Measurements from ENCODE around the gene OR10H3. TPM values are rescaled to one million over a fixed set of nuclear protein-coding genes. Genes with fewer than 3 reads are reported as not detected.
"Not testable (repeated sequence)": the region's sequence is repeated elsewhere in the genome, so short reads cannot be mapped to it uniquely, and the experiment has no call there.

Gene OR10H3
- total RNA-seq, 1 donor from 2014 or later, result not detected

DNA sequence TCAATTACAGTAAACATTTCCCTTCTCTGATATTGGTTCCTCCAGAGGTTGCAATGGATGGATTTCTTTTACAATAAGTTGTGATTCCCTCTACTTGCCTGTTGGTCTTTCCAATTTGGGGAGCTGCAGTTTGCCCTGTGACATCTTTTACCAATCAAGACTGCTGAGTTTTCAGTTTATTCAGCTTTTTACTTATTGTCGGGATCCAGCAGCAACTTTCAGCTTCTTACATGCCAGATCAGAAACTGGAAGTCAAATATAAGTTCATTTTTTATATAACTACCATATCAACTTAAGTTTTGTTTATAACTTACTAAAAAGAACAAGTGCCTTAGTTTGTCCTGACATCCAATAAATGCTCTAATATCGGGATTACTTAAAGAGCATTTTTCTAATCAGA is 10.5 kb downstream of the OR10H3 start:
- Mint-ChIP-seq H3K36me3 (ENCODE audit: low read depth, unreplicated experiment) (peaks cover 10% of the 10 kb centered on the region), H3K4me3 (ENCODE audit: unreplicated experiment) (no peak overlapping the region), H3K4me1 (ENCODE audit: unreplicated experiment) (no peaks in the 10 kb centered on the region), H3K27me3 (ENCODE audit: unreplicated experiment) (no peaks in the 10 kb centered on the region), H3K9me3 (ENCODE audit: unreplicated experiment) (peaks cover 39% of the 10 kb centered on the region), H3K27ac (ENCODE audit: unreplicated experiment) (no peak overlapping the region)
- TF ChIP-seq CTCF (IDR thresholded peaks at IDR 0.05; ENCODE audit: unreplicated experiment), result no peak
- no peak for DNase-seq (ENCODE audit: low spot score)

- H3K4me3 Mint-ChIP-seq (ENCODE audit: unreplicated experiment), result no peak overlapping the region
- H3K9me3 Mint-ChIP-seq (ENCODE audit: unreplicated experiment), result peaks cover 34% of the 10 kb centered on the region
- no peak overlapping the region for H3K27ac Mint-ChIP-seq (ENCODE audit: unreplicated experiment)
- peaks cover 4% of the 10 kb centered on the region for H3K36me3 Mint-ChIP-seq (ENCODE audit: low read depth, unreplicated experiment)
- TF ChIP-seq CTCF (IDR thresholded peaks at IDR 0.05; ENCODE audit: unreplicated experiment), result no peak
- no peak for DNase-seq (ENCODE audit: low spot score)
- no peaks in the 10 kb centered on the region for H3K4me1 Mint-ChIP-seq (ENCODE audit: unreplicated experiment)
- H3K27me3 Mint-ChIP-seq (ENCODE audit: unreplicated experiment), result peaks cover 4% of the 10 kb centered on the region
Measured at GRCh38 chr19:15758379-15758778, 20.6 kb downstream of the OR10H3 start.

DNA sequence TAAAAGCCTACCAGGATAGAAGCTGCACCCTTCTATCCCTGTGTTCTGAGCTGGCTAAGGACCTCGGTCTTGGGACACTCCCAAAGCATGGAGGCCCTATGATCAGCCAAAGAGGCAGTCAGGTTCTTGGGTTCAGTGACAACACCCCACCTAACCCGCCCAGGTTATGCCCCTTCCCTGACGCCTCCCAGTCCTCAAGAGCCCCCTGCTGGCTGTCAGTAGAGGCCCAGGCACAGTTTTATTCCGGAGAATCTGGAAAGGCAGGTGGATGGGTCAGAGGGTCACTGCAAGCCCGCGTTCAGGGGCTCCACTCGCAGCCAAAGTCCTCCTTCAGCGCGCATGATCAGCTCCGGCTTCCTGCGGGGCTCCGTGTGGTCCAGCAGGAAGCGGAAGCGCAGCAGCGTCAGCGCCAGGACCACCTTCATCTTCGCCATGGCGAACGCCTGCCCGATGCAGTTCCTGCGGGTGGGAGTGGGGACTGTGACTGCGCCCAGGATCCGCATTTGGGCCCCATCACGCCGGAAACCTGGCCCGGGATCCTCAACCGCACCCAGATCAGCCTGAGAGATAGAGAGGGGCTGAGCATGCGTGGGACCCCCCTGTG is 22.3 kb downstream of the OR10H3 start:
- Mint-ChIP-seq H3K27me3 (ENCODE audit: unreplicated experiment) (peaks cover 4% of the 10 kb centered on the region), H3K9me3 (ENCODE audit: unreplicated experiment) (peaks cover 34% of the 10 kb centered on the region), H3K27ac (ENCODE audit: unreplicated experiment) (no peak overlapping the region), H3K36me3 (ENCODE audit: low read depth, unreplicated experiment) (peaks cover 4% of the 10 kb centered on the region), H3K4me1 (ENCODE audit: unreplicated experiment) (no peaks in the 10 kb centered on the region), H3K4me3 (ENCODE audit: unreplicated experiment) (no peak overlapping the region)
- TF ChIP-seq CTCF (IDR thresholded peaks at IDR 0.05; ENCODE audit: unreplicated experiment), result no peak
- no peak for DNase-seq (ENCODE audit: low spot score)

DNA sequence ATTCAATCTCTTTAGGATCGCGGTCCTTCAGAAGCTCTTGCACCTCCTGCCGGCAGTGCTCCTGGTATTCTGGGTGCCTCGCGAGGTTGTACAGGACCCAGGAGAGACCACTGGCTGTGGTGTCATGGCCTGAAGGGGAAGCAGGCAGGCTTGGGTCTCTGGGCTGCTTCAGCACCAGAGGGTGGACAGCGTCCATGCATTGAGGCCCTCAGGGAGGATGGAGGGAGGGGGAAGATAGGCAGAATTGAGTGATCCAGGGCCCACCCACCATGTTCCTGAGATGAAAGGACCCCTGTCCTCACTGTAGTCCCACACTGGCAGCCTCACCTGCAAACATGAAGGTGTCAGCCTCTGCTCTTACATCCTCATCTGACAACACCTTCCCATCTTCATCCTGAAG is 31.8 kb downstream of the OR10H3 start:
- H3K9me3 Mint-ChIP-seq (ENCODE audit: unreplicated experiment), result peaks cover 63% of the 10 kb centered on the region
- H3K4me3 Mint-ChIP-seq (ENCODE audit: unreplicated experiment), result no peak overlapping the region
- H3K27ac Mint-ChIP-seq (ENCODE audit: unreplicated experiment), result no peak overlapping the region
- TF ChIP-seq CTCF (IDR thresholded peaks at IDR 0.05; ENCODE audit: unreplicated experiment), result no peak
- peaks cover 3% of the 10 kb centered on the region for H3K27me3 Mint-ChIP-seq (ENCODE audit: unreplicated experiment)
- DNase-seq (ENCODE audit: low spot score), result no peak
- no peaks in the 10 kb centered on the region for H3K4me1 Mint-ChIP-seq (ENCODE audit: unreplicated experiment)
- H3K36me3 Mint-ChIP-seq (ENCODE audit: low read depth, unreplicated experiment), result peaks cover 18% of the 10 kb centered on the region

DNA sequence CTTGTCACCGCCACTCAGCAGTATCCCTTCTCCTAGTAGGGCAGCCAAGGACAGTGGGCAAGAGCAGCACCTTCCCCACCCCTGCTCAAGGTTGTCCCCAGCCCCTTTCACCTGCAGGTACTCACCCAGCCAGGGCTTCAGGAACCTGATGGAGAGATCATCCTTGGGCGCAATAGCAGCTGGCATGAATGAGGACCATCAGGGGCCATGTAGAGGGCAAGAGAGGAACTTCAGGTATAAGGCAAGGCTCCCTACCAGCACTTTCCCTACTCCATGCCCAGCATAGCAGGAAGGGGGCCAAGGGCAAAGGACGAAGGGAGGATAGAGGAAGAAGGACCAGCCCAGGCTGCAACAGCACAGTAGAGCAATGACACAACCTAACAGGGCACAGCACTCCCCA is 36.4 kb downstream of the OR10H3 start:
- H3K4me1 Mint-ChIP-seq (ENCODE audit: unreplicated experiment), result not testable (repeated sequence)

More for the DNA sequence above, 36.4 kb downstream of the OR10H3 start:
- not testable (repeated sequence) for H3K4me3 Mint-ChIP-seq (ENCODE audit: unreplicated experiment); DNase-seq (ENCODE audit: low spot score); H3K27ac Mint-ChIP-seq (ENCODE audit: unreplicated experiment)
- H3K9me3 Mint-ChIP-seq (ENCODE audit: unreplicated experiment), result peaks cover 71% of the 10 kb centered on the region
- H3K27me3 Mint-ChIP-seq (ENCODE audit: unreplicated experiment), result peaks cover 20% of the 10 kb centered on the region
- peaks cover 35% of the 10 kb centered on the region for H3K36me3 Mint-ChIP-seq (ENCODE audit: low read depth, unreplicated experiment)

Measured in endothelial cell (in vitro differentiated cells).